Subcutaneous adipose tissue (tissue), 4 donors: ENCODE results near the gene SP140. TPM values are rescaled to one million over a fixed set of nuclear protein-coding genes. Genes with fewer than 3 reads are reported as not detected.

Experiments
- total RNA-seq, 4 donors: library from RNA; depleted of rRNA; stranded (reverse); fragments of >200 nt; gene quantifications; one replicate each; pipeline ENCODE4 v1.1.0, GENCODE V29; 2016
- TF ChIP-seq, protein P1 (sequence below): fragments of 450-650 bp; IDR thresholded peaks from one replicate; pipeline ENCODE4 v1.5.1; 2016; ENCODE audit warnings: low read depth, mild to moderate bottlenecking, control low read depth, antibody characterized with exemption, moderate library complexity

Gene SP140
- total RNA-seq, 4 donors from 2014 or later = 0.19 to 4.2 (median 2.9) TPM

DNA sequence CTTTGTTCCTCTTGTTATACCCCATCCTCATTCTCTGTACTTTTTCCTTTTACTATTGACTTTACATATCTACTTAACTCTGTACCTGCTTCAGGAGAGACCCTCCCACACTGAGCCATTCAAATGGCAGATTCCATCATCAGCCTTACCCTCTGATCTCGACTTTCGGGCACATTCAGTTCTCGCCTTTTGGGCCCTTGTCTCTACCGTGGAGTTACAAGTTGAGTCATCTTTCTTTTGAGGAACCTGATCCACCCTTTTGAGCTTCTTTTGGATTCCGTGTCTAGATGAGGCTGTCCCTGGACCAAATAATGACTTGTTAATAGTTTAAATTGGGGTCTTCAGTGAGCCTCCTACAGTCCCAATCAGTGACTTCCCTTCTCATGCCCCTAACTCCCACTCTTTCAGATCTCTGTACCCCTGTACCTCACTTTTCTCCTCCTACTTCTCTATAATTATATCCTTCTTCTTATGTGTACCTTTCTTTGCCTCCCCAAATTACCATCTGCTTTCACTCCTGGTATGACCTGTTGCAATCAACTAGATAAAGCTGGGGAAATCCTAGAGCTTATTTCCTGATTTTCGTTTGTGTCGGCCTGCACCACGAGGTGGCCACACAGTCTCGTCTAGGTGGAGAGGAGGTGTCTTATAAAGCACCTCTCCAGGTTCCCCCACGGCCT, 23.0 kb upstream of the SP140 start:
- TF ChIP-seq, protein P1, sequence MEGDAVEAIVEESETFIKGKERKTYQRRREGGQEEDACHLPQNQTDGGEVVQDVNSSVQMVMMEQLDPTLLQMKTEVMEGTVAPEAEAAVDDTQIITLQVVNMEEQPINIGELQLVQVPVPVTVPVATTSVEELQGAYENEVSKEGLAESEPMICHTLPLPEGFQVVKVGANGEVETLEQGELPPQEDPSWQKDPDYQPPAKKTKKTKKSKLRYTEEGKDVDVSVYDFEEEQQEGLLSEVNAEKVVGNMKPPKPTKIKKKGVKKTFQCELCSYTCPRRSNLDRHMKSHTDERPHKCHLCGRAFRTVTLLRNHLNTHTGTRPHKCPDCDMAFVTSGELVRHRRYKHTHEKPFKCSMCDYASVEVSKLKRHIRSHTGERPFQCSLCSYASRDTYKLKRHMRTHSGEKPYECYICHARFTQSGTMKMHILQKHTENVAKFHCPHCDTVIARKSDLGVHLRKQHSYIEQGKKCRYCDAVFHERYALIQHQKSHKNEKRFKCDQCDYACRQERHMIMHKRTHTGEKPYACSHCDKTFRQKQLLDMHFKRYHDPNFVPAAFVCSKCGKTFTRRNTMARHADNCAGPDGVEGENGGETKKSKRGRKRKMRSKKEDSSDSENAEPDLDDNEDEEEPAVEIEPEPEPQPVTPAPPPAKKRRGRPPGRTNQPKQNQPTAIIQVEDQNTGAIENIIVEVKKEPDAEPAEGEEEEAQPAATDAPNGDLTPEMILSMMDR = no peak

DNA sequence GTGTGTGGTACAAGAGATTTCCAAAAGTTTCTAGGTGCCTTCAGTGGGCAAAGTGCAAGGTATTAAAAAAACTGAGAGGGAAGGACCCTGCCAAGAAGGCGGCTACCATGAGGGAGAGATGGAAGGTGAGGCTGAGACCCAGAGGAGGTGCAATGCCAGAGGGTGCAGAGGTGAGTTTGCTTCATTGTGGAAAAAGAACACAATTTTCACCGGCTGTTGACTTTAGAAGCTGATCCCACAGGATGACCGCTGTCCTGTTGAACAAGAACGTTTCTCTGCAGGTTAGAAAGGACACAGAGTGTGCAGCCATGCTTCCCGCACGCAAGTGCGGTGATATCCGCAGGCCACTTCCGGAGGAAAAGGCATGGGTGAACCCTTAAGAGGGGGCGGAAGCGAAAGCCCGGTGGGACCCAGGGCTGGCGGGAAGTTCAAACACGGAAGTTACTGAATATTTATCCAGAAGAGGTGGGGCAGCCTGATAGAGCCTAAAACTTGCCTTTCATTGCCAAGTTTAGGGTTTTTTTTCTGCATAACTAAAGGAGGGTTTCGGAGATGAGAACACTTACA, 22.3 kb upstream of the SP140 start:
- TF ChIP-seq, protein P1 = no peak

DNA sequence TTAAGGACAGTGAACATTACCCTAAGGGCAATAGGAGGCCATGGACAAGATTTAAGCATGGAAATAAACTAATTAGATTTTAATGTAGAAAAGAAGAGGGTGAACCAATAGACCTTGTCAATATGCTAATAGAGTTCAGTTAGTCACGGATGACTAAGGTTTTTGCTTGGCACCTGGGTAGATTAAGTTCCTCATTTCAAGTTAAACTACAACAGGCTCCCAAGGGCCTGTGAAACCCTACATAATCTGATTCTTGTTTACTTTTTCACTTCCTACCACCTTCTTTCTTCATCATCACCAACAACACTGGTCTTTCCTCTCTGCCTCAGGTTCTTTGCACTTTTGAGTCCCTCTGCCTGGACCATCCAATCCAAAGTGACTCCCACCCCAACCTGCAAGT, 20.5 kb upstream of the SP140 start:
- TF ChIP-seq, protein P1 = no peak

DNA sequence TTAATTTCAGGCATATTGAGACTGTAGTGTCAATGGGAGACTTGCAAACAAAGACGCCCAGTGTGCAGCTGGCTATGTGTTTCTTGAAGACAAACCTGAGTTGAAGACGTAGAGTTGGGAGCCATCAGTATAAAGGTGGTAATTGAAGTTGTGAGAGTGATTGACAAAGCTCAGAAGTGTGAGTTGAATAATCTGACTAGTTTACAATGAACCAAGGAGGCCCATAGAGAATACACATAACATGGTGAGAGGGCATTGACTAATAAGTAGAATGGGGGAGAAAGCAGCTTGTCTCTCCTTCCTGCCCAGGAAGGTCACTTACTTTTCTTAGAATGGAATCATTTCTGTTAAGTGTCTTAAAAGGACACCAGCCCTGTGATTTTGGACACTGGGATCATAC, 19.8 kb upstream of the SP140 start:
- TF ChIP-seq, protein P1 = no peak

- TF ChIP-seq, protein P1 = no peak
These were observed 17.0 kb upstream of the SP140 start for GRCh38 chr2:230208576-230208975.

DNA sequence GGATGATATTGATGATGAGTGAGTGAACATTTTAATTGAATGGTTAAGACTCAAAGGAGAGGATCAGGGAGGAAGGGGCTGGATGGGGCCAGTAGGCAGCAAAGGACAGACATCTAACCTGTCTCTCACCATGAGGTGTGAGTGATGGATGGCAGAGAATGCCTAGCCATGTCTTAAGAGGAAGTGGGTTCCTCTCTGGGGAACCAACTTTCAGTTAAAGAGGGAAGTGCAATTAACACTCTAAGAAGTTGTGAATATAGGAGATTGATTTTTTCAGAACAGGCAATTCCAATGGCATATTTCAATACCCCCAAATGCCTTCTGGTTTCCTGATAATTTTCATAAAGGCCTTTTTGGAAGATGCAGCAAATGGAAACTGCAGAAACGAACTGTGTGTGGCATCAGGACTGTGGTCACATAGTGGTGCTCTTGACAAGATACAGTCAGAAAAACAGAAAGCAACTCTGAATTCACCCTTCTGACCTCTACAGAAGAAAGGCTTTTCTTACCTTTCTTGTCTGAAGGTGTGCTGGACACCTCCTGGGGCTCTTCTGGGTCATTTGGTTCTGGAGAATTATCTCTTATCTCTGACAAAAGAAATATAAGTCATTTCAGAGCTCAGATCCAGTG, 16.0 kb upstream of the SP140 start:
- TF ChIP-seq, protein P1 = no peak

- TF ChIP-seq, protein P1 = no peak
These were observed 9.0 kb upstream of the SP140 start for GRCh38 chr2:230216489-230216888.
